ENCODE data around the gene DOCK4.

DOCK4 gene

GRCh38 chr7:111682588-111683340, 523.4 kb downstream of the DOCK4 start:
- DNase-seq: no peak

- no peak for DNase-seq
Observed at GRCh38 chr7:111681242-111681641, 525.0 kb downstream of the DOCK4 start.

- DNase-seq: no peak
Observed at GRCh38 chr7:111678986-111679385, 527.2 kb downstream of the DOCK4 start.

- DNase-seq: no peak
Observed at GRCh38 chr7:111678281-111678680, 527.9 kb downstream of the DOCK4 start.

- DNase-seq: no peak
Observed at GRCh38 chr7:111677848-111678247, 528.4 kb downstream of the DOCK4 start.

GRCh38 chr7:111676811-111677210, 529.4 kb downstream of the DOCK4 start:
- no peak for DNase-seq
